Kidney tubule cell (primary cell): ENCODE data around the gene PKMYT1.
A peak's percentile ranks its signal among the peaks of the same experiment; 100 is the strongest.

Source experiments
- DNase-seq: peaks from one replicate; pipeline ENCODE4 v3.0.0-alpha.2; 2018; ENCODE audit warnings: low spot score

Gene PKMYT1

GRCh38 chr16:2980227-2981176, at the start of gene PKMYT1:
TSS of gene PKMYT1 (minus strand) at chr16:2980446. CDS start at chr16:2979657, 789 bp downstream.
- peak; percentile 90 for DNase-seq

GRCh38 chr16:3029491-3030221, 49.4 kb upstream of the PKMYT1 start:
- no peak for DNase-seq

- DNase-seq: no peak
These were observed 48.6 kb upstream of the PKMYT1 start for GRCh38 chr16:3028716-3029319.

- DNase-seq: peak; percentile 89
These were observed 47.9 kb upstream of the PKMYT1 start for GRCh38 chr16:3027983-3028715.

- DNase-seq: no peak
These were observed 47.2 kb upstream of the PKMYT1 start for GRCh38 chr16:3027489-3027795.

GRCh38 chr16:3026609-3027488, 46.6 kb upstream of the PKMYT1 start:
- no peak for DNase-seq

GRCh38 chr16:3026003-3026378, 45.7 kb upstream of the PKMYT1 start:
- DNase-seq: no peak

GRCh38 chr16:3025032-3026002, 45.1 kb upstream of the PKMYT1 start:
- DNase-seq: peak; percentile 22

- DNase-seq: peak; percentile 99
These were observed 43.6 kb upstream of the PKMYT1 start, which contains the start of the genes HCFC1R1 and THOC6 for GRCh38 chr16:3023669-3024478. TSS of gene HCFC1R1 (minus strand) at chr16:3023942. CDS start at chr16:3023941, 1 bp downstream. TSS of gene THOC6 (plus strand) at chr16:3024035. CDS start at chr16:3024327, 292 bp downstream.

- peak; percentile 94 for DNase-seq
These were observed 43.1 kb upstream of the PKMYT1 start for GRCh38 chr16:3023415-3023668.

- no peak for DNase-seq
These were observed 42.6 kb upstream of the PKMYT1 start for GRCh38 chr16:3022684-3023414.

- peak; percentile 96 for DNase-seq
These were observed 42.0 kb upstream of the PKMYT1 start for GRCh38 chr16:3022208-3022683.

- peak; percentile 98 for DNase-seq
These were observed 41.4 kb upstream of the PKMYT1 start for GRCh38 chr16:3021449-3022207.

GRCh38 chr16:3020604-3021448, 40.6 kb upstream of the PKMYT1 start:
- DNase-seq: peak; percentile 98

GRCh38 chr16:3020247-3020603, 40.0 kb upstream of the PKMYT1 start, which contains the start of gene TNFRSF12A:
TSS of gene TNFRSF12A (plus strand) at chr16:3020368. CDS start at chr16:3020398, 30 bp downstream.
- peak; percentile 88 for DNase-seq

- no peak for DNase-seq
These were observed 39.5 kb upstream of the PKMYT1 start for GRCh38 chr16:3019594-3020246.
